SK-N-SH (cell line): Measurements from ENCODE around the gene SPON1. TPM values are rescaled to one million over a fixed set of nuclear protein-coding genes. Genes with fewer than 3 reads are reported as not detected.

ENCODE experiments used
- CTCF ChIA-PET: fragments of 300-600, 350-600 bp; formaldehyde crosslinking; extraction: SDS; loops from one replicate; lab custom pipeline; 2021; lab: Yijun Ruan, JAX
- POLR2A ChIA-PET: fragments of 350-600 bp; sonication (Branson Sonifier 250); formaldehyde crosslinking; extraction: SDS; loops from one replicate; lab custom pipeline; 2020; ENCODE audit warnings: antibody characterized with exemption, inconsistent platforms; lab: Yijun Ruan, JAX
- DNase-seq: peaks from one replicate; pipeline ENCODE4 v3.0.0; 2012
- H2AFZ ChIP-seq: fragments of 200-600 bp; sonication (generic); 2 replicates; pipeline ENCODE4 v1.8.1; 2016; ENCODE audit warnings: antibody characterized with exemption, mild to moderate bottlenecking, low read depth
- H3F3A ChIP-seq: fragments of 200-600 bp; sonication (generic); replicated peaks from 2 replicates; pipeline ENCODE3; 2016; ENCODE audit warnings: antibody characterized with exemption, mild to moderate bottlenecking; ENCODE audit not compliant: insufficient read depth
- H3K27ac ChIP-seq, 2 experiments: fragments of 200-500 bp in 1 of 2; fragments of 200-600 bp in 1 of 2; sonication (Bioruptor generic) in 1 of 2; sonication (generic), shearing (Covaris generic) in 1 of 2; 2 replicates each; pipeline versions ENCODE4 v1.5.1 to v1.6.1; 2014 to 2016; ENCODE audit warnings: low read depth in 2 of 2, inconsistent platforms in 1 of 2, low read length in 1 of 2, mild to moderate bottlenecking in 1 of 2, mixed read lengths in 1 of 2
- H3K27me3 ChIP-seq: fragments of 200-600 bp; sonication (generic), shearing (Covaris generic); 2 replicates; pipeline ENCODE4 v1.6.1; 2016; ENCODE audit warnings: mixed run types; ENCODE audit not compliant: insufficient read depth
- H3K36me3 ChIP-seq, 2 experiments: fragments of 200-500 bp in 1 of 2; fragments of 200-600 bp in 1 of 2; sonication (Bioruptor generic) in 1 of 2; sonication (generic) in 1 of 2; replicated peaks in 1 of 2; 2 replicates each; pipeline versions ENCODE3 to v1.5.1; 2014 to 2016; ENCODE audit warnings: low read length in 1 of 2, mild to moderate bottlenecking in 1 of 2; ENCODE audit not compliant: insufficient read depth in 2 of 2, control insufficient read depth in 1 of 2
- H3K4me1 ChIP-seq, 2 experiments: fragments of 200-500 bp in 1 of 2; fragments of 200-600 bp in 1 of 2; sonication (Bioruptor generic) in 1 of 2; sonication (generic), shearing (Covaris generic) in 1 of 2; 2 replicates each; pipeline versions ENCODE4 v1.5.1 to v1.6.1; 2014 to 2016; ENCODE audit warnings: low read depth in 1 of 2, low read length in 1 of 2, mixed run types in 1 of 2; ENCODE audit not compliant: insufficient read depth in 2 of 2, control insufficient read depth in 1 of 2
- H3K4me2 ChIP-seq: fragments of 200-600 bp; sonication (generic), shearing (Covaris generic); 2 replicates; pipeline ENCODE4 v1.6.1; 2017; ENCODE audit warnings: mixed run types
- H3K4me3 ChIP-seq, 2 experiments: fragments of 200-500 bp in 1 of 2; fragments of 200-600 bp in 1 of 2; sonication (Bioruptor generic) in 1 of 2; sonication (generic), shearing (Covaris generic) in 1 of 2; 2 replicates each; pipeline versions ENCODE4 v1.5.1 to v1.8.1; 2014 to 2016; ENCODE audit warnings: low read depth in 2 of 2, inconsistent platforms in 1 of 2, low read length in 1 of 2, mild to moderate bottlenecking in 1 of 2, mixed read lengths in 1 of 2, moderate library complexity in 1 of 2
- H3K79me2 ChIP-seq: fragments of 200-600 bp; sonication (generic); 2 replicates; pipeline ENCODE4 v1.8.1; 2017; ENCODE audit warnings: mild to moderate bottlenecking; ENCODE audit not compliant: insufficient read depth
- H3K9ac ChIP-seq: fragments of 200-600 bp; sonication (generic); 2 replicates; pipeline ENCODE4 v1.6.1; 2017; ENCODE audit warnings: mixed run types
- H3K9me2 ChIP-seq: fragments of 200-600 bp; sonication (generic); 2 replicates; pipeline ENCODE4 v1.6.1; 2017; ENCODE audit warnings: mixed run types
- H3K9me3 ChIP-seq: fragments of 200-600 bp; sonication (generic); 2 replicates; pipeline ENCODE4 v1.6.1; 2017; ENCODE audit warnings: mixed run types, mild to moderate bottlenecking, moderate library complexity
- H4K20me1 ChIP-seq: fragments of 200-600 bp; sonication (generic); 2 replicates; pipeline ENCODE4 v1.6.1; 2017; ENCODE audit warnings: mild to moderate bottlenecking, mixed run types; ENCODE audit not compliant: insufficient read depth
- CHD2 ChIP-seq: fragments of 150-350 bp; IDR thresholded peaks from 2 replicates; pipeline ENCODE4 v1.6.1; 2018; ENCODE audit warnings: low read length; ENCODE audit not compliant: partially characterized antibody
- CTCF ChIP-seq: fragments of 200-600 bp; sonication (generic); IDR thresholded peaks from 2 replicates; pipeline ENCODE4 v1.6.1; 2017; ENCODE audit warnings: antibody characterized with exemption, mild to moderate bottlenecking, moderate library complexity
- ELF1 ChIP-seq: IDR thresholded peaks from 2 replicates; pipeline ENCODE4 v1.4.0; 2012
- EP300 ChIP-seq, 2 experiments: IDR thresholded peaks; 2 replicates each; pipeline versions ENCODE4 v1.4.0 to v1.6.1; 2012; ENCODE audit warnings: borderline replicate concordance in 1 of 2, low read depth in 1 of 2, low read length in 1 of 2
- FOXJ3 ChIP-seq: sonication (generic); formaldehyde crosslinking; IDR thresholded peaks from 2 replicates; pipeline ENCODE4 v1.5.1; 2020; ENCODE audit warnings: mild to moderate bottlenecking, missing genetic modification reagents
- FOXM1 ChIP-seq: IDR thresholded peaks from 2 replicates; pipeline ENCODE4 v1.4.0; 2012; ENCODE audit warnings: low read depth, mild to moderate bottlenecking
- GATA2 ChIP-seq: sonication (generic); formaldehyde crosslinking; IDR thresholded peaks from 2 replicates; pipeline ENCODE4 v1.5.0; 2020; ENCODE audit warnings: mild to moderate bottlenecking, missing genetic modification reagents
- POLR2AphosphoS5 ChIP-seq: IDR thresholded peaks from 2 replicates; pipeline ENCODE4 v1.6.1; 2012; ENCODE audit warnings: low read depth, low read length
- REST ChIP-seq: IDR thresholded peaks from 2 replicates; pipeline ENCODE4 v1.6.1; 2012; ENCODE audit warnings: mild to moderate bottlenecking, low read depth, low read length, moderate library complexity
- RFX5 ChIP-seq: IDR thresholded peaks from 2 replicates; pipeline ENCODE4 v1.6.1; 2012; ENCODE audit warnings: mild to moderate bottlenecking, improper control_type of control experiment, low read length
- SIN3A ChIP-seq: IDR thresholded peaks from 2 replicates; pipeline ENCODE4 v1.6.1; 2012; ENCODE audit warnings: low read depth, mild to moderate bottlenecking, low read length, moderate library complexity, borderline replicate concordance
- TAF1 ChIP-seq: IDR thresholded peaks from 2 replicates; pipeline ENCODE4 v1.6.1; 2012; ENCODE audit warnings: low read depth, mild to moderate bottlenecking, low read length, moderate library complexity, borderline replicate concordance
- TCF12 ChIP-seq: IDR thresholded peaks from 2 replicates; pipeline ENCODE4 v1.4.0; 2012
- USF2 ChIP-seq: fragments of 150-350 bp; IDR thresholded peaks from 2 replicates; pipeline ENCODE4 v1.6.1; 2017; ENCODE audit warnings: antibody characterized with exemption, low read length, low read depth, borderline replicate concordance
- YY1 ChIP-seq: IDR thresholded peaks from 2 replicates; pipeline ENCODE4 v1.4.0; 2012; ENCODE audit warnings: low read depth, mild to moderate bottlenecking
- ZBTB33 ChIP-seq: IDR thresholded peaks from 2 replicates; pipeline ENCODE4 v1.4.0; 2012; ENCODE audit warnings: low read depth, borderline replicate concordance
- polyA plus RNA-seq, 3 experiments: library from polyadenylated mRNA; depleted of rRNA; stranded (reverse); fragments of >200 nt; gene quantifications; 2 replicates each; pipeline ENCODE4 v1.2.3, GENCODE V29; 2012

Gene SPON1
- polyA plus RNA-seq, 1 of the 3 experiments (the other 2 are of a cell fraction): not detected

- no peaks in the 10 kb centered on the region for H3K9me3 ChIP-seq
- CTCF ChIA-PET: interaction anchor here (0.7 to 1.9 kb wide), 2 partner anchors 389 to 409 kb away, joined by 3 to 5 read pairs; no protein-coding TSS in a partner anchor
- no peak overlapping the region for H3K4me2 ChIP-seq
- TF ChIP-seq GATA2 (CRISPR knock-in tag): no peak
- no peak for TF ChIP-seq YY1
- TF ChIP-seq REST: no peak
- TF ChIP-seq ZBTB33: no peak
- no peak for TF ChIP-seq ELF1
- TF ChIP-seq CTCF: no peak
- TF ChIP-seq USF2: no peak
- no peak for TF ChIP-seq CHD2
- no peak for TF ChIP-seq RFX5
- no peak for TF ChIP-seq TAF1
- TF ChIP-seq EP300 (IDR thresholded peaks at IDR 0.05; ENCODE audit: borderline replicate concordance in 1 of 2, low read depth in 1 of 2, low read length in 1 of 2): no peak
- no peak for TF ChIP-seq POLR2AphosphoS5
- TF ChIP-seq FOXM1: no peak
- no peak for TF ChIP-seq SIN3A
- no peak for TF ChIP-seq FOXJ3
- no peak for TF ChIP-seq TCF12
- TF ChIP-seq, all 33 proteins: peak for 0
- no peak overlapping the region for H2AFZ ChIP-seq
- no peaks in the 10 kb centered on the region for H3K79me2 ChIP-seq
- H3K4me1 ChIP-seq: peaks cover 0 to 20% of the 10 kb centered on the region in 2 experiments; a peak in 2 of 4 replicates
- no peak overlapping the region for H3K27ac ChIP-seq
- no peaks in the 10 kb centered on the region for H3K36me3 ChIP-seq
- no peaks in the 10 kb centered on the region for H3F3A ChIP-seq
- POLR2A ChIA-PET: no interaction called here
- no peak for DNase-seq
- H3K9ac ChIP-seq: no peak overlapping the region
- no peaks in the 10 kb centered on the region for H4K20me1 ChIP-seq
- H3K4me3 ChIP-seq: no peak overlapping the region
- no peaks in the 10 kb centered on the region for H3K27me3 ChIP-seq
- H3K9me2 ChIP-seq: no peaks in the 10 kb centered on the region
These were observed 218.6 kb downstream of the SPON1 start for GRCh38 chr11:14181121-14181520.
